Stimulated activated effector memory CD8-positive, alpha-beta T cell treated with anti-CD3 and anti-CD28 coated beads, Interleukin-12 subunit alpha, Interleukin-12 subunit beta, amount 100 ng/mL, for 72 hours (primary cell): ENCODE data around the gene PPIL1.
A peak's percentile ranks its signal among the peaks of the same experiment; 100 is the strongest.

Experiments used
- ATAC-seq: fragments of 150-1000 bp; cut with Tn5 transposase; 2 replicates; pipeline ENCODE4 v1.10.0; 2021
- DNase-seq, 2 donors: peaks; one replicate each; pipeline ENCODE4 v3.0.0; 2021 to 2022; ENCODE audit warnings: low spot score in 2 of 2
- H3K27ac Mint-ChIP-seq: one replicate; pipeline ENCODE4 v1.8.0; 2022; ENCODE audit warnings: mild to moderate bottlenecking, mixed read lengths
- H3K36me3 Mint-ChIP-seq: one replicate; pipeline ENCODE4 v1.8.0; 2022; ENCODE audit warnings: mild to moderate bottlenecking, mixed read lengths
- H3K4me1 Mint-ChIP-seq: one replicate; pipeline ENCODE4 v1.8.0; 2022; ENCODE audit warnings: mixed read lengths
- H3K4me3 Mint-ChIP-seq: one replicate; pipeline ENCODE4 v1.8.0; 2022; ENCODE audit warnings: mild to moderate bottlenecking, mixed read lengths
- H3K9me3 Mint-ChIP-seq: one replicate; pipeline ENCODE4 v1.8.0; 2022; ENCODE audit warnings: mixed read lengths

PPIL1 gene

DNA sequence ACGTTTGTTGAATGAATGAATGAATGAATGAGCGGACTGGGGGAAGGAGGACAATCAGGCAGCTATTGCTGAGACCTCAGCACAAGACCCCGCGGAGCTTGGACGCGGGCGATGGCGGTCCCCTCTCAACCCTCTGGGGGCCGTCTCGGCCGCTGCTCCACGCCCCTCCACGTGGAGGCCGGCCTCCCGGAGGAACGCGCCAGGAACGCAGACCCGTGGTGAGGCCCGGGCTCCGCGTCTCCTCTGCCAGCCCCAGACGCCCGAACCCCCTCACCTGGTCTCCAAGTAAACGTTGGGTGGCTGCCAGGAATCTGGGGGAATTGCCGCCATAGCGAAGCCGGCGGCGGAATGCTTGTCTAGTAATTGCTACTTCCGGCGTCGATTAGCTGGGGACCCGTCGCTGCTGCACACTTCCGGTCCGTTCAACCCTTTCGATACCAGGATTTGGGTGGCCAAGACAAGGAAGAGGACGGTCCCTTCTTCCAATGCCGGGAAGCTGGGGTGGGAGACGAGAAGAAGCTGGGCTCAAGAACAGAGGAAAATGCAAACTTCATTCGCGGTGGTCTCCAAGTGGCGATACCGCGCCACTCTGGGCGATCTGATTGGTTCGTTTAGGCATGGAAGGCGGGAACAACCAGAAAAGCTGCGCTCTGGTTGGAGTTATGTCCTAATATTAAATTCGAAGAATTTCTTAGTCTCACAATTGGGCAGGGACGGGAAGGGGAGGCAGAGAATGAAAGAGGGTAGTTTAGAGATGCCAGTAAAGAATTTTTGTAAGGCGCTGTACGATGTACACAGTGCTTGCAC lies at the start of gene PPIL1:
Gene PPIL1, minus strand, starts transcription at position 361 of the 807 bp plus-strand sequence. Its CDS starts 31 bp downstream, at position 330.
- peak within 1 kb of the TSS; percentile 99 for H3K27ac Mint-ChIP-seq

DNA sequence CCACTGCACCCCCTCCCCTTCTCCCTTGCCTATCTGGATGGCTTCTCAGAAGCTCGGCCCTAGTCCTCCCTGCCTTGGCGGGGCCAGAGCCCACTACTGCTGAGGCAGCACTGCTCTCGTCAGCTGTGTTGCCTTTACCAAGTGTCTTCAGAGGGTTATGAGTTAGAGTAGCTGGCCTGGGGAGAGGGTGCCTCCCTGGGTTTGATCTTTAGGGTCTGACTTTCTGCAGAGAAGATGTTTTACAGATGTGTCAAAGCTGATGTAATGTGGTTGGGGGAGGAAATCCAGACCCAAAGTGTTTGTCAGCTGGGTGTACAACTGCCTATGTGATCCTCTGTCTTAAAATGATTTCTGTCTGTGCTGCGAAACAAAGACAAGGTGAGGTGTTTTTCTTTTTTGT lies 49.5 kb upstream of the PPIL1 start:
- peak; percentile 9 for ATAC-seq
- H3K27ac Mint-ChIP-seq: no peak overlapping the region
- H3K9me3 Mint-ChIP-seq: no peaks in the 10 kb centered on the region
- H3K4me3 Mint-ChIP-seq: no peak overlapping the region
- no peak for DNase-seq
- H3K36me3 Mint-ChIP-seq: peaks cover 45% of the 10 kb centered on the region
- H3K4me1 Mint-ChIP-seq: peaks cover 28% of the 10 kb centered on the region

More for the DNA sequence above, at the start of gene PPIL1:
- H3K9me3 Mint-ChIP-seq: no peaks in the 10 kb centered on the region
- ATAC-seq (peak; percentile 84), DNase-seq (peak; percentile 75 to 94)
- H3K4me1 Mint-ChIP-seq: peaks cover 42% of the 10 kb centered on the region
- H3K36me3 Mint-ChIP-seq: peaks cover 42% of the 10 kb centered on the region
- peak within 1 kb of the TSS; percentile 90 for H3K4me3 Mint-ChIP-seq

DNA sequence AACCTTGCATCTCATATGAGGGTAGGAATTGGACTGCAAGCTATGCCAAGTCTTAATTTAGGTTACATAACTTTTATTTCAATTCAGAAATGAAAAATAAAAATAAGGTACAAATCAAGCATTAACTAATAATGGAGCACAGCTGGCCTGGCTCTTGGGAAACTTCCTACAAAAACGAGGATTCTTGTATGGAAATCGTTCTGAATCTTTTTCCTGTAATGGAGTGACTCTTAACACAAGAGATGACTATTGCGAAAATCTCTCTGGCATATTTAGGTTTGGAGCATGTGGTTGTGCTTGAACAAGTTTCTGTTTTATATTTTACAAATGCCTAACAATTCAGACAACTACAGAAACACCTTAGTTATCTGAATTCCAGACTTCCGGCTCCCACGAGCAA lies 45.9 kb upstream of the PPIL1 start:
- Mint-ChIP-seq H3K9me3 (no peaks in the 10 kb centered on the region), H3K4me1 (peaks cover 21% of the 10 kb centered on the region), H3K27ac (no peak overlapping the region), H3K36me3 (peaks cover 72% of the 10 kb centered on the region), H3K4me3 (no peak overlapping the region)
- no peak for DNase-seq
- no peak for ATAC-seq

DNA sequence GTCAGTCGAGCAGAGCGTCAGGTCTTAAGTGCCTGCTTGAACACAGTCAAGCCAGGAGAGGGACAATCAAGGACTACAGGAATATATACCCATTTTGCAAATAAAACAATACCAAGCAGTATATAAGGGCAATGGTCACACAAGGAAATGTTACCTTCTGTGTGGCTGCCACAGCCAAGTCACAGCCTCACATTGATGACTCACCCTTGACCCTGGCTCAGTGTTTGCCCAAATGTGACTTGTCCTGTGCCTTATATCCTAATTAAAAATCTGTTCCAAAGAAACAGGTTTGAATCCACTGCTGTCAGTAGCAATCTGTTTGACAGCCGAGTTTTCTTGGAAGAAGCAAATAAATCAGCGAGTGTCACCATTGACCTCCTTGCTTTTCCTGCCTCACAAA lies 45.4 kb upstream of the PPIL1 start:
- H3K36me3 Mint-ChIP-seq: peaks cover 73% of the 10 kb centered on the region
- peaks cover 18% of the 10 kb centered on the region for H3K4me1 Mint-ChIP-seq
- no peak overlapping the region for H3K27ac Mint-ChIP-seq
- H3K9me3 Mint-ChIP-seq: no peaks in the 10 kb centered on the region
- ATAC-seq: no peak
- DNase-seq: no peak
- no peak overlapping the region for H3K4me3 Mint-ChIP-seq

DNA sequence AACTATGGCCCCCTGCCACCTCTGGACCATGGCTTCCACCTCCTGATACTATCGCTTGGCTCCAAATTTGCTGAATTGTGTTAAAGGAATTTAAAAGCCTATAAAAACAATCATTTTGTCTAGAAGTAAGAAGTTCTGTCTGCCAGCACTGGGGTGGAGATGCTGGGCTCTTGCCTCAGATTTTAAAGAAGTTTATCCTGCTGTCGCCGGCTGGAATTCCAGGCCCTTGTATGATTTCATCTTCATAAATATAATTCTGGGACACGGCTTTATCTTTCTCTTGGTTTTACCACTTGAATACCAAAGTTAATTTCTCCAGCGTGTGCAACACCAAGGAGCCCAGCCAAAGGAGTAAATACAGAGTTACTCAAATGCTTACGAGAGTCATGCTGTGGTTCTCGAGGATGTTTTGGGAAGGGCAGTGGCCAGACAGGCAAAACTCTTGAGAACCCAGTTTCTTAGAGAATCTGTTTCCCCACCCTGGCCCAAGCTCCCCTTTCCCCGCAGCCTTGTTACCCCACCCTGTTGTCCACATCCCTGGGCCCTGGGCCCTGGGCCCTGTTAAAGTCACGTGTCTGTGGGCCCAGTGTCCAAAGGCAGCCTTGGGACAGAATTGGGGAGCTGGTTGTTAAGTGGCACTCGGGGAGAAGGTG lies 43.1 kb upstream of the PPIL1 start:
- no peak overlapping the region for H3K4me3 Mint-ChIP-seq
- DNase-seq (no peak), ATAC-seq (no peak)
- no peaks in the 10 kb centered on the region for H3K9me3 Mint-ChIP-seq
- peaks cover 34% of the 10 kb centered on the region for H3K4me1 Mint-ChIP-seq
- H3K27ac Mint-ChIP-seq: no peak overlapping the region
- H3K36me3 Mint-ChIP-seq: peaks cover 70% of the 10 kb centered on the region

DNA sequence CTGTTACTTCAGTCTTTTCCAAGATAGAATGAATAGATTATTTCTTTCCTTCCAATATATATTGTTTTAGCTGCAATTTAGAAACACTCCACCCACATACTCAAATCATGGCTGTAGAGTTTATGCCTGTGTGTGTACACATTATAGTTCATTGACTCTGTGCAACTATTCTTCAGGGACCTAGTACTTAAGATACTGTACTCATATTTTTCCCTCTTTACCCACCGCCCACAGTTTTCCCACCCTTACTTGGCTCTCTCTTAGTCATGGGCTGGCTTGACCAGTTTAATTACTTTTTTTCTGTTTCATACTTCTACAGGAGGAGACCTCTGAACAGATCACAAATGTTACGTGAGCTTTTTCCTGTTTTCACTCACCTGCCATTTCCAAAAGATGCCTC lies 41.5 kb upstream of the PPIL1 start:
- Mint-ChIP-seq H3K27ac (peak overlapping the region; percentile 33), H3K4me3 (no peak overlapping the region), H3K9me3 (no peaks in the 10 kb centered on the region), H3K36me3 (peaks cover 78% of the 10 kb centered on the region), H3K4me1 (peaks cover 46% of the 10 kb centered on the region)
- DNase-seq (no peak), ATAC-seq (no peak)

DNA sequence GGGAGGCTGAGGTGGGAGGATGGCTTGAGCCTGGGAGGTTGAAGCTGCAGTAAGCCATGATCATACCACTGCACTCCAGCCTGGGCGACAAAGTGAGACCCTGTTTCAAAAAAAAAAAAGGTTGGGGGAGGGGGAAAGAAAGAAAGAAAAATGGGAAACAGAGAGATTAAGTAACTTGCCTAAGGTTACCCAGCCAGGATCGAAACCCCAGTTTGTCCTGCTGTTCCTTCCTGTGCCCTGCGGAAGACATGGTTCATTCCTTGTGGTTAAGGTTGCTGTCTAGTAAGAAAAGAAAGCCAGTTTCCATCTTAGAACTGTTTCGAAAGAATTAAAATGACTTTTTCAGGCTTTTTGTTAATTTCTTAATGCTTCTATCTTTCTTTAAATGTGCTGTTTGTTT lies 41.0 kb upstream of the PPIL1 start:
- no peak for ATAC-seq
- H3K4me3 Mint-ChIP-seq: no peak overlapping the region
- H3K36me3 Mint-ChIP-seq: peaks cover 78% of the 10 kb centered on the region
- no peaks in the 10 kb centered on the region for H3K9me3 Mint-ChIP-seq
- no peak for DNase-seq
- H3K4me1 Mint-ChIP-seq: peaks cover 46% of the 10 kb centered on the region
- peak overlapping the region; percentile 33 for H3K27ac Mint-ChIP-seq

DNA sequence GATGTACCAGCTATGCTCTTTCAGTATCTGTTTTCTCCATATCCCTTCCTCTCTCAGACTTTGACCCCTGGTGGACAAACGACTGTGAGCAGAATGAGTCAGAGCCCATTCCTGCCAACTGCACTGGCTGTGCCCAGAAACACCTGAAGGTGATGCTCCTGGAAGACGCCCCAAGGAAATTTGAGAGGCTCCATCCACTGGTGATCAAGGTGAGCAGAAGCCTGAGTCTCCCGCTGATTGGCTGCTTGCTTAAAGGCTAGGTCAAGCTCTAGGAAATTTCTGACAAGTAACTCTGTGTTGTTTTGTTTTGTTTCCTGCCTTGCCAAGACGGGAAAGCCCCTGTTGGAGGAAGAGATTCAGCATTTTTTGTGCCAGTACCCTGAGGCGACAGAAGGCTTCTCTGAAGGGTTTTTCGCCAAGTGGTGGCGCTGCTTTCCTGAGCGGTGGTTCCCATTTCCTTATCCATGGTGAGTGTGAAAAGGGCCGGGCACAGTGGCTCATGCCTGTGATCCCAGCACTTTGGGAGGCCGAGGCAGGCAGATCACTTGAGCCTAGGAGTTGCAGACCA lies 39.7 kb upstream of the PPIL1 start:
- Mint-ChIP-seq H3K9me3 (no peaks in the 10 kb centered on the region), H3K36me3 (peaks cover 78% of the 10 kb centered on the region), H3K4me3 (peak overlapping the region; percentile 22), H3K27ac (peak overlapping the region; percentile 83), H3K4me1 (peaks cover 46% of the 10 kb centered on the region)
- DNase-seq (no peak), ATAC-seq (no peak)

DNA sequence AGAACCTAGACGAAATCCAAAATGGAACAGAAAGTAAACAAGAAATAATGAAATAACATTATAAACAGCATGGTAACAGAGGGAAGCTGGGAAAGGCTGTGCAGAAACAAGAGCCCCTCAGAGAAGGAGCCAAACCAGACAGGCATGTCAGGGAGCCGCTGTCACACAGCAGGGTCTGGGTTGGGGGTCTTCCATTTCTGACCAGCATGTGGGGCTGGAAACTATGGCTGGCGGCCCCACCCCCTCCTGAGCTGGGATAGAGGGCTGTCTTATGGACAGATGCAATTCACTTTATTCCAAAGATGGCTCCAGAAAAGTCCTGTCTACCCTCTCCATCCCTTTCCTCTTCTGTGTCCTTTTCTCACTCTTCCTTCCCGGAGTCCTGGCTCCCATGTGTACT lies 38.5 kb upstream of the PPIL1 start:
- H3K9me3 Mint-ChIP-seq: no peaks in the 10 kb centered on the region
- H3K27ac Mint-ChIP-seq: peak overlapping the region; percentile 83
- peaks cover 76% of the 10 kb centered on the region for H3K36me3 Mint-ChIP-seq
- H3K4me3 Mint-ChIP-seq: peak overlapping the region; percentile 71
- peaks cover 46% of the 10 kb centered on the region for H3K4me1 Mint-ChIP-seq
- no peak for DNase-seq
- no peak for ATAC-seq

DNA sequence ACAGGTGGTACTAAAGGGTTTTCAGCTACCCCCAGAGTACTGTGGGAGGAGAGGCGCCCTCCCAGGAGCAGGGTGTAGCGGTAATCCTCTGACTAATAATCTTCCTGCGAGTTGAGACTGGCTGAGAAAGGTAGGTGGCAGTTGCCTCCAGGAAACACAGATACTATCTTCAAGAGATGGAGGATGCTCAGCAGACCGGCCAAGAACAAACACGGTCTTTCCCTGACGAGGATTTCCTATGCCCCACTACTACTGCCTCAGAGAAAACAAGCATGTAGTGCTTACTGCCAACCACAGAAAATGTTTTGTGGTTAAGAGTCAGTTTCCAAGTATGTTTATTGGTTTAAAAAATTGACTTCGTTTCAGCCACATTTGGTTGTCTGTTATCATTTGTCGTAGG lies 38.0 kb upstream of the PPIL1 start:
- Mint-ChIP-seq H3K4me1 (peaks cover 46% of the 10 kb centered on the region), H3K36me3 (peaks cover 76% of the 10 kb centered on the region), H3K9me3 (no peaks in the 10 kb centered on the region), H3K27ac (peak overlapping the region; percentile 83), H3K4me3 (peak overlapping the region; percentile 71)
- ATAC-seq (peak; percentile 96), DNase-seq (peak; percentile 37 to 83)

DNA sequence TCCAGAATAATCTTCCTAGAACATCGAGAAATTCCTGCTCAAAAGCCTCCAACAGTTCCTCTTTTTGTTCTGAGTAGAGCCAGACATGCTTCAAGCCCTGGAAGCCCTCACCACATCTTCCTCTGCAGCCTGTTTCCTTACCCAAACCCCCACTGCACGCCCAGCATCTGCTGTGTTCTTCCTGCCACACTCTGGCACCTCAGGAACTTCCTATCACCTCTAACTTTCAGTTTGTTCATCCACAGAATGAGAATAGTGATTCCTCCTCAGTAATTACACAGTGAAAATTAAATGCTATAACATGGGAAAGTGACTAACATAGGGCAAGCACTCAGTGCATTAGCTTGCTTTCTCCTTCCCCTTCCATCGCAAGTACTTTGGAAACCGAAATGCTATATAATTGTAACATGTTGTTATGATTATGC lies 37.4 kb upstream of the PPIL1 start:
- peaks cover 48% of the 10 kb centered on the region for H3K4me1 Mint-ChIP-seq
- no peak for DNase-seq

DNA sequence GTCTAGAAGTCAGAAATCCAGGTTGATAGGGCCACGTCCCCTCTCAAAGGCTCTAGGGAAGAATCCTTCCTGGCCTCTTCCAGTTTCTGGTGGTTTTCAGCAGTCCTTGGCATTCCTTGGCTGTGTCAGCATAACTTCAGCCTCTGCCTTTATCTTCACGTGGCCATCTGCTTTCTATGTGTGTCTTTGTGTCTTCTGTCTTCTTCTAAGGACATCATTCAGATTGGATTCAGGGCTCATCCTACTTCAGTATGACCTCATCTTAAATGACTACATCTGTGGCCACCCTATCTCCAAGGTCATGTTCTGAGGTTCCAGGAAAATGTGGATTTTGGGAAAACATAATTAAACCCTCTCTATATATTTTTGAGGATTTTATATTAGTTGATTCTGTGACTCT lies 34.1 kb upstream of the PPIL1 start:
- no peak overlapping the region for H3K4me3 Mint-ChIP-seq
- peaks cover 80% of the 10 kb centered on the region for H3K36me3 Mint-ChIP-seq
- ATAC-seq: no peak
- H3K27ac Mint-ChIP-seq: no peak overlapping the region
- peaks cover 32% of the 10 kb centered on the region for H3K4me1 Mint-ChIP-seq
- H3K9me3 Mint-ChIP-seq: no peaks in the 10 kb centered on the region
- no peak for DNase-seq

More for the DNA sequence above, 37.4 kb upstream of the PPIL1 start:
- ATAC-seq: peak; percentile 58
- peaks cover 76% of the 10 kb centered on the region for H3K36me3 Mint-ChIP-seq
- H3K27ac Mint-ChIP-seq: peak overlapping the region; percentile 83
- H3K9me3 Mint-ChIP-seq: no peaks in the 10 kb centered on the region
- peak overlapping the region; percentile 71 for H3K4me3 Mint-ChIP-seq

DNA sequence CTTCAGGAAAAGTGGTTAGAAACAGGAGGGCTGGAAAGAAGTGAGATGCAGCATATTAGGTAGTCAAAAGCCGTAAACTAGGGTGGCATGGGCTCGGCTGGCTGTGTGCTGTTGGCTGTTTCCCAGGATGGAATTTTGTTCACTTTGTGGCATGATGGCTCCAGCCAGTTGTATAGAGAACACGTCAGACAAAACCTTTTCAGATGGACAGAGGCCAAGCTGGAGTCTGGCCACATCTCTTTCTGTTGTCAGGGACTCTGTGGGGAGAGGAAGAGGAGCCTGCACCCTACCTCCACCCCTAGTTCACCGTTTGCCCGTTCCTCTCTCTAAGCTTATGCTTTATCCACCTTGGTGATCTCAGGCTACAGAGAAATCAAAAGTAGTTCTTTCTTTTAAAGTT lies 33.2 kb upstream of the PPIL1 start:
- ATAC-seq (no peak), DNase-seq (no peak)
- Mint-ChIP-seq H3K4me1 (peaks cover 22% of the 10 kb centered on the region), H3K4me3 (no peak overlapping the region), H3K36me3 (peaks cover 86% of the 10 kb centered on the region), H3K27ac (no peak overlapping the region), H3K9me3 (no peaks in the 10 kb centered on the region)

DNA sequence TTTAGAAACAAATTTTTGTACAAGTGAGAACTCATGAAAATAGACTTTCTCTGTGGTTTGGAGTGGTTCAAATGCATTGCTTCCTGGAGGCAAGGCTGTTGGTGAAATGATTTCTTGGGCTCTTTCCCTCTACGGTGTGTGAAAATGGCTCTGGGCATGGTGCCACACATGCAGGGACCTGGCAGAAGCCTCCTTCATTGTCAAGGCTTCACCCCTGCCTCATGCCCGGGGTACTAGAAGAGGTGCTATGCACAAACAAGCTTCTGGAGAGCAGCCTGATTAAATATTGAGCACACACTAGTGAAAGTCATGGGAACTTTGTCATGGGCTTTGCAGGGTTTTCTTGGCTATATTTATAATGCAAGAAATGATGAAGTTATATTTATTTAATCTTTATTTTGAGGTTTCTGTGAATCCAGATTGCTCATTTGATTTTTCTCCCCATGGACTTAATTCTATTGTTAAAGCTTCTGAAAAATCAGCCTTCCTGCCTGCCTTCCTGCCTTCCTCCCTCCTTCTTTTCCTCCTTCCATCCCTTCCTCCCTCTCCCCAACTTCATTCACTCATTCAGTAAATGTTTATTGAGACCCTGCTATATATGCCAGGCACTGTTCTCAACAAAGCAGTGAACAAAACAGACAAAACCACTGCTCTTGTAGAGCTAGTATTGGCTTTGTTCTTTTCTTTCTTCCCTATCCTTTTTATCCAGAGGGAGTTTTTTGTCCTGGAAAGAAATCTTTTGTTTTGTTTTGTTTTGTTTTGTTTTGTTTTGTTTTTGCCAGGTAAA lies 32.1 kb upstream of the PPIL1 start:
- peaks cover 86% of the 10 kb centered on the region for H3K36me3 Mint-ChIP-seq

DNA sequence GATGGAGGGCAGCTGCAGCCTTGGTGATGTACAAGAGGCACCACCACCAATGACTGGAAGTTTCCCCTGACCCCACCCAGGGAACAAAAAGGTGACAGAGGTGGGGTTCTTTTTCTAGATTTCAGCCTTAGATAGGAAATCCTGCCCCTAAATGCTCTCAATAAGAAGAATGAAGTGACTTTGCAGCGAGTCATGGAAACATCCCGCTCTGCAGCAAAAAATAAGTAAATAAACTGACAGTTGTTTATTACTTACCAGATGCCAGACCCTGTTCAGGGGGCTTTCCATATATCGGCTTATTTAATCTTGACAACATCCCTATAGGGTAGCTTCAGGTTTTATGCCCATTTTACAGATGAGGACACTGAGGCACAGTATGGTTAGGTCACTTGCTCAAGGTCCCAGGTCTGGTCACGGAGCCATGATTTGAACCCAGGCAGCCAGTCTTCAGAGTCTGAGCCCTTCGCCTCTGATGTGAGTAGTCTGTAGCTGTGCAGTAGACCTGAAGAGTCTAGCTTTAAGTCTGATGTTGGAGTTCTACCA lies 30.3 kb upstream of the PPIL1 start:
- DNase-seq (no peak), ATAC-seq (no peak)
- Mint-ChIP-seq H3K4me1 (peaks cover 9% of the 10 kb centered on the region), H3K4me3 (no peak overlapping the region), H3K36me3 (peaks cover 90% of the 10 kb centered on the region), H3K9me3 (no peaks in the 10 kb centered on the region), H3K27ac (peak overlapping the region; percentile 16)

More for the DNA sequence above, 32.1 kb upstream of the PPIL1 start:
- ATAC-seq: no peak
- Mint-ChIP-seq H3K9me3 (no peaks in the 10 kb centered on the region), H3K4me3 (no peak overlapping the region), H3K4me1 (peaks cover 12% of the 10 kb centered on the region), H3K27ac (no peak overlapping the region)
- DNase-seq: no peak
